GM19324 (cell line): Measurements from ENCODE around the gene KRT78.

Source experiments
- ATAC-seq: cut with Tn5 transposase; IDR thresholded peaks from one replicate; pipeline ENCODE4 v1.9.1; 2021; ENCODE audit warnings: mild to moderate bottlenecking, moderate library complexity; ENCODE audit not compliant: unreplicated experiment, low FRiP score

The KRT78 gene

DNA sequence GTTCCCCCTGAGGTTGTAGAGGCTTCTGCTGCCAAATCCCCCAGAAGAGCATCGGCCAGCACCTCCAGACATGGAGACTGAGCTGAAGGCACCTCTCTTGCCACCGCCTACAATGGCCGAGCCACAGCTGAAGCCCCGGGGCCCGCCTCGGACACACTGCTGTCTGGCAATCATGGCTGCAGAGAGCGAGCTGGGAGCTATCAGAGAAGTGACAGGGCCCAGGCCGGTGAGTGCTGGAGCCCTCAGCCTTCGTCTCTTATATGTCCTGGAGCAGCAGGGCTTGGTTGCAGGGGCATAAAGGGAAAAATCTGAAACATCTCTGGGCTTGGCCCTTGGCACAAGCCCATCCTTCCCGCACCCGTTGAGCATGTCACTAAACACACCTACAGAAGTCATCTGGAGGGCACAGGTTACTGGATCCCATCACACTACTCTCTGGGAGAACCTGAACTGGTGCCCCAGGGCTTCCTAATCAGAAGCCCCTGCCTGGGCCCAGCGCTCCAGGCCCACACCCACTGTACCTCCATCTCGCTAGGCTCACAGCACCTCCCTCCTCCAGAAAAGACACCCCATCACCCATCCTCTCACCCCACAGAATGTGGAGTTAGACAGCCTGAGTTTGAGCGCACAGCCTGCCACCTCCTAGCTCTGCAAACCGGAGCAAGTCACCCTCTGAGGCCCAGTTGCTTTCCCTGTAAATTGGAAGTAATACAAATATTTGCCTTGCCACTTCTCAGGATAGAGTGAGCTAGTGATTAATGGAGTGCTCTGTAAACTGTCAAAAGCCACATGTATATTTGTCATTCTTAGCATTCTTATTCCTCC is 34.7 kb downstream of the KRT78 start, which contains the start of gene KRT4:
TSS of gene KRT4 (minus strand) at position 232 of the 825 bp plus-strand sequence. CDS start at position 174, 58 bp downstream.
- no peak for ATAC-seq

DNA sequence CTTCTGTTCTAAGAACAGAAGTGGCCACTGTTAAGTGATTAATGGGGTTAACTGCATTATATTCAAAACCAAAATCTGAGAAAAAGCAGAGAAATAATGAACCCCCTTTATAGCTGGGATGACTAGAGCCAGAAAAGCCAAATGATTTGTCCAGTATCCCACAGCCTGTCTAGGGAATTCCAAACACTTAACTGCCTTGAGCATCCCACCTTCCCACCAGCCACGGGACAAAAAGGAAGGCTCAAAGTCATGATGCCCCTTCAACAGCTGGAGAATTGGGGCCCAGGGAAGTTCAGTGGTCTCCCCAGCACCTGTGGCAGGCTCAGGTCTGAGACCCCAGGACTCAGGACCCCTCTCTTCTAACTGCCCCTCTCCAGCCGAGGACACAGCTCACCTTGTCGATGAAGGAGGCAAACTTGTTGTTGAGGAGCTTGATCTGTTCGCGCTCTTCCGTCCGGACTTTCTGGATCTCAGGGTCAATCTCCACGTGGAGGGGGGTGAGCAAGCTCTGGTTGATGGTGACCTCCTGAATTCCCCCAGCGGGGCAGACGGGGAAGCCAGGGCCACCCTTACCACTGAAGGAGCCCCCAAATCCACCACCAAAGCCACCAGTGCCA is 35.5 kb downstream of the KRT78 start:
- no peak for ATAC-seq

DNA sequence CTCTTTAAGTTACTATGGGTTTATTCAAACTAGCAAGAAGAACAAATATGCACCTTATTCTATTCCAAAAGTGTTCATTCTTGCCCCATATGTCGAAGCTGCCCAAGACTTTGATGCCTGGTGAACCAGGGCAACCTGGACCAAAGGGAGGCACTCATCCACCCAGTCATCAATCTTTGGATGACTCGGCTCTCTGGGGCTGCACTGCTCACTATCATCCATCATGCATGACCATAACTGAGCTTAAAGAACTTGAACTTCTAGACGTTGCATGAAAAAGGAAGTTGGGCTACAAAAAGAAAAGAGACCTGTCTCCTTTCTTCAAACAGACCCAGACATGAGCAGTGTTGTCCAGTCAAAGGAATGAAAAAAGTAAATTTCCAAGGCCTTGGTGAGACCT is 36.0 kb downstream of the KRT78 start:
- ATAC-seq = no peak

GRCh38 chr12:52812073-52812400 is 36.8 kb downstream of the KRT78 start:
- ATAC-seq = no peak

DNA sequence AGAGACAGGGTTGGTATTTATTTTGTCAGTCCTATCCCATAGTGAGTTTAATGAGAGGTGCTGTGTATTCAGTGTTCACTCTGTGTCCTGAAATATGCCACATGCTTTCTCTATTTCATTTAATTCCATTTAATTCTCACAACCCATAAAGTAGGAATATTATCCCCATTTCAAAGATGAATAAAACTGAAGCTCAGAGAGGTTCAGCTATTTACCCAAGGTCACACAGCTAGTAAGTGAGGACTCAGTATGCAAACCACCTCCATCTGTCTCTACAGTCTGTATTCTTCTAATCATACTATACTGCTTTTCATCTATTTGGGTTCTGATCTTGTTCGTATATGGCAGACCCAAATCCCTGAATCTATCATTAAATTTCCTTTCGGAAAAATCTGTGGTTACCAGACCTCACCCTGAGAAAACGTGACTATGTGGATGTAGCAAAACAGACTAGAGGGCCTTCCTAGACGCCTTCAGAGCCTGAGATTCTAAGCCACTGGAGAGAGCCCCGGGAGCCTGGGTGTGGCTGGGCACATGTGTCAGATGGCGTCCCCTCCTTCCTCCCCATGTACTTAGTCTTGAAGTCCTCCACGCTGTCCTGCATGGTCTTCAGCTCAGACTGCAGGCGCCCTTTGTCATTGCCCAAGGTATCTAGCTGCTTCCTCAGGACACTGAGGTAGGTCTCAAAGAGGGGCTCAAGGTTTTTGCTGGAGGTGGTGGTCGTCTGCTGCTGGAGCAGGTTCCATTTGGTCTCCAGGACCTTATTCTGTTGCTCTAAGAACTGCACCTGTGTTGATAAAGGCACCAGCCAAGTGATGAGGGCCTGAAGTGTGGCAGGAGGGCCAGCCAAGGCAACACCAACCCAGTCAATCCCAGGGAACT is 37.4 kb downstream of the KRT78 start:
- no peak for ATAC-seq

DNA sequence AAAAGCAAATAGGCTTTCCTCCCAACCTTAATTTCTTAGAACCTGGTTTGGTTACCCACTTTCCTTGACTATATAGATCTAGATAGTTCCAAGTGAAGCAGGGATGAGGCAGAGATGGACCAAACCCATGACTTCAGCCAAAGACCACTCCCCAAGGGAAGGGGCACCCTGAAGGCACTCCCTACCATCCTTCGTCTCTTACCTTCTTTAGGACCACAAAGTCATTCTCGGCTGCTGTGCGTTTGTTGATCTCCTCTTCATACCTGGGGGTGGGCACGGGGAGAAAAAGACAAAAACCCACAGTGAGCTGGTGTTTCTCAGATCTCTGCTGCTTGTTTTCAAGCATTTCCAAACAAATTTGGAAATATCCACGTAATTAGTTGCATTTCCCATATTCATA is 38.2 kb downstream of the KRT78 start:
- no peak for ATAC-seq

DNA sequence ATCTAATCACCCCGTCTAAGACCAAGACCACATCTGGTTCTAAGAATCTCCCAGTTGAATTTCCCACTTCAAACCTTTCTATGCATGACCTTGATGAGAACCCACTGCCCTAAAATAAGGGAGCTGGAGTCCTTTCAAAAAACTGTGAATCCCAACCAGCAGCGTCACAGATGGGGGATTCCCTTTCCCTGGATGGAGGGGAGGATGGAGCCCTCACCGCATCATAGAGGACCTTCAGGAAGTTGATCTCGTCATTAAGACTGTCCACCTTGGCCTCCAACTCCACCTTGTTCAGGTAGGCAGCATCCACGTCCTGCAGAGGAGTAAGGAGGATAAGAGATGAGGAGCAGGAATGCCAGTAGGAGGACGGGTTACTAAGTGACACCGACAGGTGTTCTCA is 39.6 kb downstream of the KRT78 start:
- no peak for ATAC-seq

DNA sequence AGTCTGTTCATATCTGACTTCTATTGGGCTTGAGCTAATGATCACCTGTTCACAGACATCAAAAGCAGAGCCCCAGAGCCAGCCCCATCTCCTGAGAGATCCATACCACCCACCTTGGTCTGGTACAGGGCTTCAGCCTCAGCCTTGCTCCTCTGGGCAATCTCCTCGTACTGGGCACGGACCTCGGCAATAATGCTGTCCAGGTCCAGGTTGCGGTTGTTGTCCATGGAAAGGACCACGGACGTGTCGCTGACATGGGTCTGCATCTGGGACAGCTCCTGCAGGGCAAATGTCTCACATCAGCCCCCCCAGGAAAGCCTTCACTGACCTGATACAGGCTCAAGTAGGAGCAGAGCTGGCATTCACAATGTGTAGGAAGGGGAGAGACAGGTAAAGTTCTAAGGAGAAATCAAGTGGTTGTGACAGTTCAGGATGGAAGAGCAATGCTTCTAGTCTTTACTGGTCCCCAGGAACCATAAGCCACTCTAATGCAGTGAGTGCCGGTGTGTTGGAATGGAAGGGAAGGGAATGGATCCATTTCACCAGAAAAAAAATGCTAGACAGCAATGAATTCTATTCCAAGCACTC is 40.1 kb downstream of the KRT78 start:
- ATAC-seq = no peak

DNA sequence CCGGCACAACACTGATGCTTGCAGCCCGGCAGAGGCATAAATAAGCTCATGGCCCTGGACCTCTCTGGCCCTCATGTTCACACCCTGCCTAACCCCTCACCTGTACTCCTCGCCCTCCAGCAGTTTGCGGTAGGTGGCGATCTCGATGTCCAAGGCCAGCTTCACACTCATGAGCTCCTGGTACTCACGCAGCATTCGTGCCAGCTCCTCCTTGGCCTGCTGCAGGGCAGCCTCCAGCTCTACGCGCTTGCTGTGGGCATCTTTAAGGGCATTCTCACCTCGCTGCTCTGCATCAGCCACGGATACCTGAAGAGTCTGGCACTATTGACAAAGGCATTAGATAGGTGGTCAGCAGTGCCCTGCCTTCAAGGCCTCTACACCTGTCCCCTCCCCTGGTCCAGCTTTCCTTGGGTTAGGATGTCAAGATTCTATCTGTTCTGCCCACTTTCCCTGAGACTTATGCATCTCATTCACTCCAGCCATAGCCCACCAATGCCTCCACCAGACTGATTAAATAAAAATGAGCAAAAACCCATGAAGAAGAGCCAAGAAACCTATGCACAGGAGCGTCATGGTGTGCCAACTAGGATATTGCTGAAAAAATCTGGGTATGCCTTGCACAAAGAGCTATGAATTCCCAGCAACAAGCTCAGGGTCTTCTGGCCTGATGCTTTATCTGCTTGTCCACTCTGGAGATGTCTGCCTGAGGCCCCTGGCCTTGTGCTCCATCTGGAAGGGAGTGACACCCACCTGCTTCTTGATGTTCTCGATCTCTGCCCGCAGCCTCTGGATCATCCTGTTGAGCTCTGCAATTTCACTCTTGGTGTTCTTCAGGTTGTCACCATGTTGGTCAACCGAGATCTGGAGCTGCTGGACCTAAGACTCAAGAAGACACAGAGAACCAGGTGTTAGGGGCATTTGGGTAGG is 41.0 kb downstream of the KRT78 start:
- no peak for ATAC-seq

DNA sequence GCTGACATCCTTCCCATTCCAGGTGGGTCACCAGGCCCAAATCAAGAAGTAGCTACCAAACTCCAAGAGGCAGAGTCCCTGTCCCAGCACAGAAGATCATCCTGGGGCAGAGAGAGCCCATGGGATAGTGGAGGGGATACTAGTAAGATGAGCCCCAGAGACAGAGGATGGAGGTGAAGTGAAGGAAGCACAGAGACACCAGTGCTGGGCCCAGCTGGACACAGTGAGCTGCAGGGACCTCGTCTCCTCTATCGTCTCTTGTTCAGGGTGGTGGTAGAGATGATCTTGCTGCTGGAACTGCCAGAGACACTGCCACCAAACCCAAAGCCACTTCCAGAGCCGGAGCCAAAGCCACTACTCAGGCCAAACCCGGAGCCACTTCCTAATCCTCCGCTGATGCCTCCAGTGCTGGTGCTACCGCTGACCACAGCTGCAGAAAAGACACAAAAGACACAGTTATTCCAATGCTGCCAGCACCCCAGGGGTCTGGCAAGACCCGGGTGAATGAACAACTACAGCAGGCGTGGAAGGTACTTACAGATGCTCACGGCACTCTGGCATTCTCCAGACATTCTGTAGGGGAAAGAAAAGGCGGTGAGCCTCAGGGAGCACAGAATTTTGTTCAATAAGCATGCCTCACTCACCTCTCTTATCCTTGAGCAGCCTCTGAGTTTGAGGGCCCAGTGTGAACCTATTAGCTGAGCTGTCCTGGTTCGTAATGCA is 41.8 kb downstream of the KRT78 start:
- no peak for ATAC-seq

DNA sequence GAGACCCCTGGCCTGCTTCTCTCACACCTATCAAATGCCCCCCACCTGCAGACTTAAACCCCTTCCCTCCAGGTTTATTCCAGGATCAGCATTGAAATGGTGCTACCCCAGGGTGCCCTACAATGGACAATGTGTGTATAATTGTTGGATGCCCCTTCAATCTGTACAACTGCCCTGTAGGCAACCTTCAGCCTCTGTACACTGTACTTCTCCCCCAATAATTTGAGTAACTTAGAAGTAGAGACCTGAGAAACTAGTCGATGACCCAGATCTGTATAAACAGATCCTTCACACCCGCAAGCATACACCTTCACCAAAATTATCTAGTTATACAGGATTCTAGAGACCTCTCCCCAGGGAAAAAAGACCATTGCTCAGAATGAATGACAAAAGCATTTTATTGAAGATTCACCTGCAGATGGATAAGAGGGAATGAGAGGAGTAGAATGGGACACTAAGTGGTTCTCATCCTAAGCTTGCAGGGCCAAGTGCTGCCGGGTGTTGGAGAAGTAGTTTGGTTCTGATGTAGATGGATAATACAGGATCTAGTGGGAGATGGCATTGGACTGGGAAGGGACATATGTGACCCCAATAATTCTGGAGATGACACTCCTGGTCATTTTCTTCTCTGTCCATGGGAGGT is 42.5 kb downstream of the KRT78 start:
- ATAC-seq = no peak

- ATAC-seq = no peak
These were observed 43.1 kb downstream of the KRT78 start for GRCh38 chr12:52805739-52806138.

DNA sequence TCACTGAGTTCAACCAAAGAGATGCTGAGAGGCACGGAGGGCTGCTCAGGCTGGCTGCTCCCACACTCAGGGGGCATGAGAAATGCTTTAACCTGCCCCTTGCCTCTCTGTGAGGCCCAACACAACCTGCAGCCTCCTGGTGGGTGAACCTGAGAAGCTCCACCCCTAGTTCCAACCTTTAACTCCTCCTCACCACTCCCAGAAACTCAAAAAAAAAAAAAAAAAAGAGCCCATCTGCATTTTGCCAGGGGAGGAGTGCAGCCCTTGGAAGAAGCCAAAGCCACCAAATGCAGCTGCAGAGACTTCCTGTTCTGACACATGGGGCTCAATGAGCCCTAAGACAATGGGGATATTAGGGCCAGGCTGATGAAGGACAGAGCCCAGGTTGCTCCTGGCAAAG is 43.8 kb downstream of the KRT78 start:
- ATAC-seq = no peak

- ATAC-seq = no peak
These were observed 46.4 kb downstream of the KRT78 start for GRCh38 chr12:52802442-52802841.

DNA sequence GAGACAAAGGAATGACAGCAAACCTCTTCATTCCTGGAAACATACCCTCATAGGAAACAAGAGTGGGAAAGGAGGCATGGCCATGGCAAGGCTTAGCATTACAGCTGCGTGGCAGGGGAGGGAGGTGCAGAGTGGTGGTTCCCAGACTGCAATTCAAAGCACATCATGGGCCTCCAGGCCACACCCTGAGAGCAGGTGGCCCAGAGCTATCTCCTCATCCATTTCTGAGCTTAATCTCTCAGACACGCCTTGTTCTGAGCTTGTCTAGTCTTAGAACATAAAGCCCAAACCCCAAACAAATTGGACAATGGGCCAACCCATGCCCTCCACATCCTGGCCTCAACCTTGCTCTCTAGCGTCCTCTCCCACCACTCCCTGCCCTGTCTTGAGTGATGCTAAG is 47.0 kb downstream of the KRT78 start:
- no peak for ATAC-seq

GRCh38 chr12:52800259-52800917 is 48.4 kb downstream of the KRT78 start:
- no peak for ATAC-seq

GRCh38 chr12:52799505-52800211 is 49.1 kb downstream of the KRT78 start:
- ATAC-seq = no peak
